GM23338 (cell line): Measurements from ENCODE around the gene FOXF1. TPM values are rescaled to one million over a fixed set of nuclear protein-coding genes. Genes with fewer than 3 reads are reported as not detected.

Experiments
- ATAC-seq: fragments of 200-7000 bp; cut with Tn5 transposase; 3 replicates; pipeline ENCODE4 v1.9.1; 2020
- DNase-seq: peaks from one replicate; pipeline ENCODE4 v3.0.0-alpha.2; 2015; ENCODE audit warnings: low spot score
- H2AFZ ChIP-seq: fragments of 200-600 bp; sonication (generic); 2 replicates; pipeline ENCODE4 v1.8.0; 2016; ENCODE audit warnings: antibody characterized with exemption, mild to moderate bottlenecking, moderate library complexity
- H3F3A ChIP-seq: fragments of 200-600 bp; sonication (generic); replicated peaks from 2 replicates; pipeline ENCODE4 v1.8.0; 2017; ENCODE audit warnings: antibody characterized with exemption, mixed run types, low read depth
- H3K27ac ChIP-seq: fragments of 200-600 bp; sonication (generic); 2 replicates; pipeline ENCODE4 v1.6.1; 2016; ENCODE audit warnings: low read depth
- H3K27me3 ChIP-seq: fragments of 200-600 bp; sonication (generic); 2 replicates; pipeline ENCODE4 v1.8.0; 2016; ENCODE audit warnings: mild to moderate bottlenecking, mixed run types, moderate library complexity; ENCODE audit not compliant: insufficient read depth
- H3K36me3 ChIP-seq: fragments of 200-600 bp; sonication (generic); 2 replicates; pipeline ENCODE4 v1.8.0; 2016; ENCODE audit warnings: mild to moderate bottlenecking; ENCODE audit not compliant: insufficient read depth
- H3K4me1 ChIP-seq: fragments of 200-600 bp; sonication (generic); 2 replicates; pipeline ENCODE4 v1.8.0; 2016; ENCODE audit warnings: mild to moderate bottlenecking, moderate library complexity; ENCODE audit not compliant: insufficient read depth
- H3K4me2 ChIP-seq: fragments of 200-600 bp; sonication (generic); 2 replicates; pipeline ENCODE4 v1.7.1; 2017; ENCODE audit warnings: mixed run types
- H3K4me3 ChIP-seq: fragments of 200-600 bp; sonication (generic); 2 replicates; pipeline ENCODE4 v1.6.1; 2016; ENCODE audit warnings: mixed run types
- H3K79me2 ChIP-seq: fragments of 200-600 bp; sonication (generic); replicated peaks from 2 replicates; pipeline ENCODE4 v1.8.0; 2017; ENCODE audit warnings: mild to moderate bottlenecking; ENCODE audit not compliant: insufficient read depth
- H3K9me2 ChIP-seq: fragments of 200-600 bp; sonication (generic); 2 replicates; pipeline ENCODE4 v1.8.0; 2017; ENCODE audit not compliant: insufficient read depth
- H4K20me1 ChIP-seq: fragments of 200-600 bp; sonication (generic); replicated peaks from 2 replicates; pipeline ENCODE4 v1.8.0; 2017; ENCODE audit warnings: mild to moderate bottlenecking; ENCODE audit not compliant: insufficient read depth
- H3K27ac Mint-ChIP-seq: 2 replicates; pipeline ENCODE4 v1.8.0; 2020; ENCODE audit warnings: inconsistent platforms, mild to moderate bottlenecking, moderate library complexity, mixed read lengths
- H3K27me3 Mint-ChIP-seq: 3 replicates; pipeline ENCODE4 v1.8.0; 2022; ENCODE audit warnings: low read depth, mild to moderate bottlenecking, moderate library complexity, mixed read lengths, inconsistent platforms; ENCODE audit not compliant: insufficient read depth, poor library complexity
- H3K36me3 Mint-ChIP-seq: 3 replicates; pipeline ENCODE4 v1.8.0; 2021; ENCODE audit warnings: low read depth, mild to moderate bottlenecking, inconsistent platforms, moderate library complexity, mixed read lengths
- H3K4me1 Mint-ChIP-seq: 3 replicates; pipeline ENCODE4 v1.8.0; 2020; ENCODE audit warnings: mild to moderate bottlenecking, inconsistent platforms, mixed read lengths
- H3K4me3 Mint-ChIP-seq: 3 replicates; pipeline ENCODE4 v1.8.0; 2021; ENCODE audit warnings: moderate library complexity, mild to moderate bottlenecking, inconsistent platforms, mixed read lengths
- H3K9me3 Mint-ChIP-seq: 3 replicates; pipeline ENCODE4 v1.8.0; 2020; ENCODE audit warnings: moderate library complexity, mild to moderate bottlenecking, inconsistent platforms, mixed read lengths
- CREB1 ChIP-seq: fragments of 250-450 bp; sonication (Bioruptor Pico); IDR thresholded peaks from 2 replicates; pipeline ENCODE4 v1.5.0; 2020; ENCODE audit warnings: low read depth, mild to moderate bottlenecking, moderate library complexity
- JUNB ChIP-seq: IDR thresholded peaks from one replicate; pipeline ENCODE4 v1.6.1; 2016; ENCODE audit warnings: antibody characterized with exemption; ENCODE audit not compliant: unreplicated experiment
- NANOG ChIP-seq: IDR thresholded peaks from 2 replicates; pipeline ENCODE4 v1.6.1; 2016; ENCODE audit warnings: antibody characterized with exemption, borderline replicate concordance
- POLR2AphosphoS5 ChIP-seq: IDR thresholded peaks from 2 replicates; pipeline ENCODE4 v1.6.1; 2016; ENCODE audit warnings: antibody characterized with exemption, low read depth
- STAT1 ChIP-seq: IDR thresholded peaks from one replicate; pipeline ENCODE4 v1.6.1; 2016; ENCODE audit warnings: antibody characterized with exemption; ENCODE audit not compliant: unreplicated experiment
- ZNF114 ChIP-seq: fragments of 250-450 bp; sonication (Bioruptor Pico); IDR thresholded peaks from 2 replicates; pipeline ENCODE4 v1.5.0; 2020; ENCODE audit warnings: mild to moderate bottlenecking, moderate library complexity
- ZNF331 ChIP-seq: fragments of 250-450 bp; sonication (Bioruptor Pico); IDR thresholded peaks from 2 replicates; pipeline ENCODE4 v1.5.0; 2020; ENCODE audit warnings: low read depth, mild to moderate bottlenecking, moderate library complexity
- polyA plus RNA-seq: library from polyadenylated mRNA; unstranded; fragments of >200 nt; fragmentation: Nextera tagmentation; extraction: Ambion mirVana; gene quantifications from 2 replicates; pipeline ENCODE4 v1.2.1, GENCODE V29; 2016
- total RNA-seq: library from RNA; depleted of rRNA; stranded (reverse); fragments of >200 nt; shearing (Covaris generic); gene quantifications from 2 replicates; pipeline ENCODE4 v1.2.3, GENCODE V29; 2014
- TF ChIP-seq, protein P1 (sequence below): fragments of 250-450 bp; sonication (Bioruptor Pico); IDR thresholded peaks from 2 replicates; pipeline ENCODE4 v1.5.0; 2020; ENCODE audit warnings: mild to moderate bottlenecking, moderate library complexity
- TF ChIP-seq, protein P2 (sequence below): IDR thresholded peaks from 2 replicates; pipeline ENCODE4 v1.6.1; 2016; ENCODE audit warnings: antibody characterized with exemption

The FOXF1 gene
- total and polyA plus RNA-seq, 2 experiments from 2014 or later = 0.10 to 0.15 TPM

DNA sequence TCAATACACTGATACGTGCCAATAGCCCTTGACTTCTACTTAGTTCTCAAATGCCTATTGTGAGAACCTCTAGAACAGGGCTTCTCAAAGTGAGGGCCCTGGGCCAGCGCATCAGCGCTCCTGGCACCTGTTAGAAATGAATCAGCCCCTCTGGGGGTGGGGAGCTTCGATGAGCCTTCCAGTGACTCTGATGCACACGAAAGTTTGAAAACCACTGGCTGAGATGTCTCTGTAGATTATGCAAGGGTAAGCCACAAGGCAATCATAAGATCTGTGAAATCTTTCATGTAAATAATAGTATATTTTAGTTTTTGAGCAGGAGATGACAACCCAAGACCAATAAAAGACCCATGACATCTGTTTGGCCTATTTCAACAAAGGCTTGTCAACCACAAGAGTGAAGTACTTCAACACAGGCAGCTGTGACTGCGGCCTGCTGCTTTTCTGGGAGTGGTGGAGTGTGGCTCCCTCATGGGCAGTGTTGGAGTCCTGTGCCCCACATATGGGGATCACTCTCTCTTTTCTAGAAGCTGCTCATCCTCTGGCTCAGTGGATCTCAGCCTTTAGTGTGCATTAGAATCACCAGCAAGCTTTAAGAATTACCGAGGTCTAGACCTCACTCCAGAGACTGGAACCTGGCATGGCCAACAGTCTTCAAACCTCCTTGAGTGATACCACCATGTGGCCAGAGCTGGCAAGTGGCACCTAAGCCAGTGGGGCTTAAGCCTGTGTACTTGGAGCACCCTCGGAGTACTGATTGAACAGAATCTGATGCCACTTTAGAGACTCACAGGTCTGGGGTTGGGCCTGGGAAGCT lies 39.0 kb downstream of the FOXF1 start (continued):
- TF ChIP-seq, protein P1, sequence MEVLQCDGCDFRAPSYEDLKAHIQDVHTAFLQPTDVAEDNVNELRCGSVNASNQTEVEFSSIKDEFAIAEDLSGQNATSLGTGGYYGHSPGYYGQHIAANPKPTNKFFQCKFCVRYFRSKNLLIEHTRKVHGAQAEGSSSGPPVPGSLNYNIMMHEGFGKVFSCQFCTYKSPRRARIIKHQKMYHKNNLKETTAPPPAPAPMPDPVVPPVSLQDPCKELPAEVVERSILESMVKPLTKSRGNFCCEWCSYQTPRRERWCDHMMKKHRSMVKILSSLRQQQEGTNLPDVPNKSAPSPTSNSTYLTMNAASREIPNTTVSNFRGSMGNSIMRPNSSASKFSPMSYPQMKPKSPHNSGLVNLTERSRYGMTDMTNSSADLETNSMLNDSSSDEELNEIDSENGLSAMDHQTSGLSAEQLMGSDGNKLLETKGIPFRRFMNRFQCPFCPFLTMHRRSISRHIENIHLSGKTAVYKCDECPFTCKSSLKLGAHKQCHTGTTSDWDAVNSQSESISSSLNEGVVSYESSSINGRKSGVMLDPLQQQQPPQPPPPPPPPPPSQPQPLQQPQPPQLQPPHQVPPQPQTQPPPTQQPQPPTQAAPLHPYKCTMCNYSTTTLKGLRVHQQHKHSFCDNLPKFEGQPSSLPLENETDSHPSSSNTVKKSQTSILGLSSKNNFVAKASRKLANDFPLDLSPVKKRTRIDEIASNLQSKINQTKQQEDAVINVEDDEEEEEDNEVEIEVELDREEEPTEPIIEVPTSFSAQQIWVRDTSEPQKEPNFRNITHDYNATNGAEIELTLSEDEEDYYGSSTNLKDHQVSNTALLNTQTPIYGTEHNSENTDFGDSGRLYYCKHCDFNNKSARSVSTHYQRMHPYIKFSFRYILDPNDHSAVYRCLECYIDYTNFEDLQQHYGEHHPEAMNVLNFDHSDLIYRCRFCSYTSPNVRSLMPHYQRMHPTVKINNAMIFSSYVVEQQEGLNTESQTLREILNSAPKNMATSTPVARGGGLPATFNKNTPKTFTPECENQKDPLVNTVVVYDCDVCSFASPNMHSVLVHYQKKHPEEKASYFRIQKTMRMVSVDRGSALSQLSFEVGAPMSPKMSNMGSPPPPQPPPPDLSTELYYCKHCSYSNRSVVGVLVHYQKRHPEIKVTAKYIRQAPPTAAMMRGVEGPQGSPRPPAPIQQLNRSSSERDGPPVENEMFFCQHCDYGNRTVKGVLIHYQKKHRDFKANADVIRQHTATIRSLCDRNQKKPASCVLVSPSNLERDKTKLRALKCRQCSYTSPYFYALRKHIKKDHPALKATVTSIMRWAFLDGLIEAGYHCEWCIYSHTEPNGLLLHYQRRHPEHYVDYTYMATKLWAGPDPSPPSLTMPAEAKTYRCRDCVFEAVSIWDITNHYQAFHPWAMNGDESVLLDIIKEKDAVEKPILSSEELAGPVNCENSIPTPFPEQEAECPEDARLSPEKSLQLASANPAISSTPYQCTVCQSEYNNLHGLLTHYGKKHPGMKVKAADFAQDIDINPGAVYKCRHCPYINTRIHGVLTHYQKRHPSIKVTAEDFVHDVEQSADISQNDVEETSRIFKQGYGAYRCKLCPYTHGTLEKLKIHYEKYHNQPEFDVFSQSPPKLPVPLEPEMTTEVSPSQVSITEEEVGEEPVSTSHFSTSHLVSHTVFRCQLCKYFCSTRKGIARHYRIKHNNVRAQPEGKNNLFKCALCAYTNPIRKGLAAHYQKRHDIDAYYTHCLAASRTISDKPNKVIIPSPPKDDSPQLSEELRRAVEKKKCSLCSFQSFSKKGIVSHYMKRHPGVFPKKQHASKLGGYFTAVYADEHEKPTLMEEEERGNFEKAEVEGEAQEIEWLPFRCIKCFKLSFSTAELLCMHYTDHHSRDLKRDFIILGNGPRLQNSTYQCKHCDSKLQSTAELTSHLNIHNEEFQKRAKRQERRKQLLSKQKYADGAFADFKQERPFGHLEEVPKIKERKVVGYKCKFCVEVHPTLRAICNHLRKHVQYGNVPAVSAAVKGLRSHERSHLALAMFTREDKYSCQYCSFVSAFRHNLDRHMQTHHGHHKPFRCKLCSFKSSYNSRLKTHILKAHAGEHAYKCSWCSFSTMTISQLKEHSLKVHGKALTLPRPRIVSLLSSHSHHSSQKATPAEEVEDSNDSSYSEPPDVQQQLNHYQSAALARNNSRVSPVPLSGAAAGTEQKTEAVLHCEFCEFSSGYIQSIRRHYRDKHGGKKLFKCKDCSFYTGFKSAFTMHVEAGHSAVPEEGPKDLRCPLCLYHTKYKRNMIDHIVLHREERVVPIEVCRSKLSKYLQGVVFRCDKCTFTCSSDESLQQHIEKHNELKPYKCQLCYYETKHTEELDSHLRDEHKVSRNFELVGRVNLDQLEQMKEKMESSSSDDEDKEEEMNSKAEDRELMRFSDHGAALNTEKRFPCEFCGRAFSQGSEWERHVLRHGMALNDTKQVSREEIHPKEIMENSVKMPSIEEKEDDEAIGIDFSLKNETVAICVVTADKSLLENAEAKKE (CRISPR knock-in tag) = no peak
- TF ChIP-seq ZNF331 (CRISPR knock-in tag) (no peak), ZNF114 (no peak), JUNB (no peak)

DNA sequence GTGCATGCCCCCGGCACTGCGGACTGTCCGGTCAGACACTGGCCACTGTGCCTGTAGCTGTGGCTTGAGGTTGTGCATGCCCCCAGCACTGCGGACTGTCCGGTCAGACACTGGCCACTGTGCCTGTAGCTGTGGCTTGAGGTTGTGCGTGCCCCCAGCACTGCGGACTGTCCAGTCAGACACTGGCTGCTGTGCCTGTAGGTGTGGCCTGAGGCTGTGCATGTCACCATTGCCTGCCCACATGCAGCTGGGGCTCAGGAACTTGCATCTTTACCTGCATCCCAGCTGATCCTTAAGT lies 39.5 kb downstream of the FOXF1 start:
- Histone ChIP-seq H3K36me3 (peaks cover 4% of the 10 kb centered on the region; the same call in 1 of the 2 replicates), H3K9me2 (peaks cover 2% of the 10 kb centered on the region; the same call in 1 of the 2 replicates)
- TF ChIP-seq, protein P1 (CRISPR knock-in tag) = no peak
- TF ChIP-seq STAT1 (no peak), NANOG (no peak), ZNF114 (no peak), CREB1 (CRISPR knock-in tag) (no peak), POLR2AphosphoS5 (no peak)
- TF ChIP-seq, protein P2, sequence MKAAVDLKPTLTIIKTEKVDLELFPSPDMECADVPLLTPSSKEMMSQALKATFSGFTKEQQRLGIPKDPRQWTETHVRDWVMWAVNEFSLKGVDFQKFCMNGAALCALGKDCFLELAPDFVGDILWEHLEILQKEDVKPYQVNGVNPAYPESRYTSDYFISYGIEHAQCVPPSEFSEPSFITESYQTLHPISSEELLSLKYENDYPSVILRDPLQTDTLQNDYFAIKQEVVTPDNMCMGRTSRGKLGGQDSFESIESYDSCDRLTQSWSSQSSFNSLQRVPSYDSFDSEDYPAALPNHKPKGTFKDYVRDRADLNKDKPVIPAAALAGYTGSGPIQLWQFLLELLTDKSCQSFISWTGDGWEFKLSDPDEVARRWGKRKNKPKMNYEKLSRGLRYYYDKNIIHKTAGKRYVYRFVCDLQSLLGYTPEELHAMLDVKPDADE = no peak

More for the DNA sequence above, 39.5 kb downstream of the FOXF1 start:
- no peaks in the 10 kb centered on the region for H4K20me1 ChIP-seq
- H3K27ac Mint-ChIP-seq = no peak overlapping the region
- H3K4me3 ChIP-seq = no peak overlapping the region
- peaks cover 5% of the 10 kb centered on the region; the same call in 1 of the 3 replicates for H3K9me3 Mint-ChIP-seq
- no peaks in the 10 kb centered on the region for H3K27me3 ChIP-seq
- H3K36me3 Mint-ChIP-seq = peaks cover 6% of the 10 kb centered on the region; the same call in 2 of the 3 replicates
- no peak overlapping the region for H3K4me2 ChIP-seq
- H2AFZ ChIP-seq = no peak overlapping the region
- ATAC-seq (no peak), DNase-seq (no peak)
- H3K27ac ChIP-seq = no peak overlapping the region
- no peaks in the 10 kb centered on the region for H3K4me1 ChIP-seq
- H3K27me3 Mint-ChIP-seq = peaks cover 2% of the 10 kb centered on the region
- H3K4me1 Mint-ChIP-seq = peaks cover 6% of the 10 kb centered on the region
- H3K4me3 Mint-ChIP-seq = no peak overlapping the region
- H3F3A ChIP-seq = no peaks in the 10 kb centered on the region
- H3K79me2 ChIP-seq = no peaks in the 10 kb centered on the region
